K562 (cell line): Measurements from ENCODE around the gene FXYD3.

Experiments used
- ESRRA ChIP-seq: fragments of 450-650 bp; IDR thresholded peaks from 2 replicates; pipeline ENCODE4 v1.6.1; 2014; ENCODE audit warnings: low read depth, mild to moderate bottlenecking, moderate library complexity, borderline replicate concordance
- HMGXB4 ChIP-seq: sonication (generic); formaldehyde crosslinking; IDR thresholded peaks from 2 replicates; pipeline ENCODE4 v1.8.1; 2023; ENCODE audit warnings: mild to moderate bottlenecking, missing genetic modification reagents
- MTA2 ChIP-seq: fragments of 450-650 bp; IDR thresholded peaks from 2 replicates; pipeline ENCODE4 v1.6.1; 2016; ENCODE audit warnings: low read depth
- MXI1 ChIP-seq: IDR thresholded peaks from 2 replicates; pipeline ENCODE4 v1.6.1; 2011; ENCODE audit warnings: low read depth, mild to moderate bottlenecking, improper control_type of control experiment, low read length
- PHTF2 ChIP-seq: fragments of 250-450 bp; sonication (Bioruptor Pico); IDR thresholded peaks from 2 replicates; pipeline ENCODE4 v1.5.0; 2021; ENCODE audit warnings: mild to moderate bottlenecking
- POLR2A ChIP-seq: fragments of 450-650 bp; conservative IDR thresholded peaks from 2 replicates; pipeline ENCODE4 v1.6.1; 2016
- POLR2AphosphoS5 ChIP-seq: IDR thresholded peaks from 2 replicates; pipeline ENCODE4 v1.6.1; 2011; ENCODE audit warnings: mild to moderate bottlenecking, low read depth, low read length, moderate library complexity; ENCODE audit not compliant: control insufficient read depth, insufficient read depth
- SP2 ChIP-seq: IDR thresholded peaks from 2 replicates; pipeline ENCODE4 v1.6.1; 2011; ENCODE audit warnings: mild to moderate bottlenecking, low read depth, low read length, moderate library complexity; ENCODE audit not compliant: poor library complexity, severe bottlenecking; ENCODE audit errors: extremely low read depth
- SPI1 ChIP-seq: IDR thresholded peaks from 2 replicates; pipeline ENCODE4 v1.6.1; 2011; ENCODE audit warnings: low read depth, low read length, control low read depth, borderline replicate concordance
- ZNF12 ChIP-seq: sonication (generic); formaldehyde crosslinking; IDR thresholded peaks from 2 replicates; pipeline ENCODE4 v1.4.0; 2020; ENCODE audit warnings: mild to moderate bottlenecking, missing genetic modification reagents

- TF ChIP-seq POLR2AphosphoS5 = no peak
- TF ChIP-seq POLR2A = no peak
- no peak for TF ChIP-seq SP2
- no peak for TF ChIP-seq PHTF2 (CRISPR knock-in tag)
- TF ChIP-seq SPI1 = no peak
- TF ChIP-seq HMGXB4 = no peak
- no peak for TF ChIP-seq ESRRA
- no peak for TF ChIP-seq ZNF12 (CRISPR knock-in tag)
- TF ChIP-seq MXI1 = no peak
- no peak for TF ChIP-seq MTA2
Measured at GRCh38 chr19:35079826-35080225, 35.8 kb upstream of the FXYD3 start.
